ENCODE data around the gene SCNM1. TPM values are rescaled to one million over a fixed set of nuclear protein-coding genes. Genes with fewer than 3 reads are reported as not detected.

SCNM1 gene
- polyA plus RNA-seq, 3 donors, result 74.9 to 110 (median 103) TPM

DNA sequence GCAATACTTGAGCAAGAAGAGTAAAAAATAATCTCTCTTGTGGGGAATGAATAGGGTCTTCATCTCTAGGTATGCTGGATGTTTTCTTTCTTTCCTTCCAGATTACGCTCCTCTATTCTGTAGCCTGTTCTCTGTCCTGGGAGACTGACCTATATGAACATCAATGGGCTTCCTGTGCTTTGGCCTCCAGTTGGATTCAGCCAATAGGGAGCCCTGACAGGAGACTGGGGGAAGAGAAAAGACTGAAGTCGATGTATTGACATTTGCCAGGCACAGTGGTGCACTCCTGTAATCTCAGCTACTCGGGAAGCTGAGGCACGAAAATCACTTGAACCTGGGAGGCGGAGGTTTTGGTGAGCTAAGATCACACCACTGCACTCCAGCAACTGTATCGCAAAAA, 37.1 kb upstream of the SCNM1 start:
- WGBS (ENCODE audit: insufficient coverage), result 97% methylated on average over 5 of the region's 6 CpGs
- Histone ChIP-seq H3K4me3 (replicated peaks in 1 of 3; ENCODE audit: low read depth in 2 of 3, low read length in 3 of 3) (no peak overlapping the region), H3K79me2 (ENCODE audit: insufficient read depth, low read length) (no peaks in the 10 kb centered on the region), H3K27ac (ENCODE audit: low read depth in 1 of 2, low read length in 2 of 2) (no peak overlapping the region), H4K20me1 (ENCODE audit: insufficient read depth, low read length) (no peaks in the 10 kb centered on the region), H3K27me3 (ENCODE audit: control insufficient read depth in 2 of 2, insufficient read depth in 2 of 2, low read length in 2 of 2) (peaks cover 0 to 8% of the 10 kb centered on the region in 2 donors), H2AFZ (ENCODE audit: insufficient read depth, low read depth, low read length, poor library complexity, severe bottlenecking) (no peak overlapping the region), H3K36me3 (replicated peaks in 1 of 2; ENCODE audit: control insufficient read depth in 1 of 2, insufficient read depth in 2 of 2, low read length in 2 of 2) (peaks cover 4 to 8% of the 10 kb centered on the region in 2 donors), H3K9ac (ENCODE audit: insufficient read depth, low read length, poor library complexity, severe bottlenecking) (no peak overlapping the region), H3K4me1 (ENCODE audit: control insufficient read depth in 1 of 2, insufficient read depth in 2 of 2, low read length in 2 of 2) (peaks cover 14 to 16% of the 10 kb centered on the region in 2 donors), H3K9me3 (replicated peaks in 1 of 2; ENCODE audit: control insufficient read depth in 1 of 2, insufficient read depth in 1 of 2, low read length in 2 of 2) (no peaks in the 10 kb centered on the region), H3K4me2 (replicated peaks; ENCODE audit: extremely low read depth, low read length, poor library complexity, severe bottlenecking) (no peak overlapping the region)
- no peak for DNase-seq
- intact Hi-C loops (cut with micrococcal nuclease), result no loop called here
- H3K27me3 Mint-ChIP-seq (ENCODE audit: low read depth in 3 of 3), result peaks cover 3 to 14% (median 5%) of the 10 kb centered on the region in 3 donors
- no peak overlapping the region for H3K4me3 Mint-ChIP-seq
- no peak overlapping the region for H3K27ac Mint-ChIP-seq
- H3K9me3 Mint-ChIP-seq, result peaks cover 0 to 2% (median 0%) of the 10 kb centered on the region in 7 donors
- TF ChIP-seq, protein P1, sequence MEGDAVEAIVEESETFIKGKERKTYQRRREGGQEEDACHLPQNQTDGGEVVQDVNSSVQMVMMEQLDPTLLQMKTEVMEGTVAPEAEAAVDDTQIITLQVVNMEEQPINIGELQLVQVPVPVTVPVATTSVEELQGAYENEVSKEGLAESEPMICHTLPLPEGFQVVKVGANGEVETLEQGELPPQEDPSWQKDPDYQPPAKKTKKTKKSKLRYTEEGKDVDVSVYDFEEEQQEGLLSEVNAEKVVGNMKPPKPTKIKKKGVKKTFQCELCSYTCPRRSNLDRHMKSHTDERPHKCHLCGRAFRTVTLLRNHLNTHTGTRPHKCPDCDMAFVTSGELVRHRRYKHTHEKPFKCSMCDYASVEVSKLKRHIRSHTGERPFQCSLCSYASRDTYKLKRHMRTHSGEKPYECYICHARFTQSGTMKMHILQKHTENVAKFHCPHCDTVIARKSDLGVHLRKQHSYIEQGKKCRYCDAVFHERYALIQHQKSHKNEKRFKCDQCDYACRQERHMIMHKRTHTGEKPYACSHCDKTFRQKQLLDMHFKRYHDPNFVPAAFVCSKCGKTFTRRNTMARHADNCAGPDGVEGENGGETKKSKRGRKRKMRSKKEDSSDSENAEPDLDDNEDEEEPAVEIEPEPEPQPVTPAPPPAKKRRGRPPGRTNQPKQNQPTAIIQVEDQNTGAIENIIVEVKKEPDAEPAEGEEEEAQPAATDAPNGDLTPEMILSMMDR (IDR thresholded peaks at IDR 0.05), result no peak
- H3K4me1 Mint-ChIP-seq, result peaks cover 15% of the 10 kb centered on the region
- peaks cover 10 to 16% of the 10 kb centered on the region in 2 donors for H3K36me3 Mint-ChIP-seq

DNA sequence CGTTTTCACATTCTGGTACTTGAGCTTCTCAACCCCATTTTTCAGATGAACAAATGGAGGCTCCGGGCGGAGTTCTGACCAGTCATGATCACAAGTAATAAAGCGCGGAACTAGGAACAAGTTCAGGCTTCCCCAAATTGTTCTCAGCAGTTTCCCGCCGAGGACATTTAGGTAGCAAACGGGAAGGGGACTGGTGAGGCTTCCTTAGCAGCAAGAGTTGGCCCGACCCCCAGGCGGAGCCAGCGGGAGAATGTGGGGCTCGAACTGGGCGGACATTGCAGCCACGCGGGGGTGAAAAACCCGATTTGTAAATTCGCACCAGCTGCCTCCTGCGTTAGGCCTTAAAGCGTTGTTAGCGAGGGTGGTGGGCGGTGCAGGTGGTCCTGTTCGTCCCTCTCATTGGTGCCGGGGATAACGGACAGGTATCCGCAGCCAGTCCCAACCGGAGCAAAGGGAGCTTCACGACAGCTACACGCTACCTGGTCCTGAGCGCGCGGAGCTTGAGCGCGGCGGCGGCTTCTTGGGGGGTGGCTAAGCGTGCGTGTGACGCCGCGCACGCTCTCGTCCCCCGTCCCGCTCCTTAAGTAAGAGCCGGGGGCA, 34.9 kb upstream of the SCNM1 start:
- Histone ChIP-seq H3K79me2 (ENCODE audit: insufficient read depth, low read length) (no peaks in the 10 kb centered on the region), H3K9me3 (replicated peaks in 1 of 2; ENCODE audit: control insufficient read depth in 1 of 2, insufficient read depth in 1 of 2, low read length in 2 of 2) (no peaks in the 10 kb centered on the region), H3K4me3 (replicated peaks in 1 of 3; ENCODE audit: low read depth in 2 of 3, low read length in 3 of 3) (peak overlapping the region; percentile 36 to 76 (median 38)), H3K27me3 (ENCODE audit: control insufficient read depth in 2 of 2, insufficient read depth in 2 of 2, low read length in 2 of 2) (peaks cover 0 to 8% of the 10 kb centered on the region in 2 donors), H4K20me1 (ENCODE audit: insufficient read depth, low read length) (no peaks in the 10 kb centered on the region), H3K27ac (ENCODE audit: low read depth in 1 of 2, low read length in 2 of 2) (no peak overlapping the region), H3K4me1 (ENCODE audit: control insufficient read depth in 1 of 2, insufficient read depth in 2 of 2, low read length in 2 of 2) (peaks cover 14 to 16% of the 10 kb centered on the region in 2 donors), H3K4me2 (replicated peaks; ENCODE audit: extremely low read depth, low read length, poor library complexity, severe bottlenecking) (peak overlapping the region; percentile 81), H3K9ac (ENCODE audit: insufficient read depth, low read length, poor library complexity, severe bottlenecking) (peak overlapping the region; percentile 25), H2AFZ (ENCODE audit: insufficient read depth, low read depth, low read length, poor library complexity, severe bottlenecking) (peak overlapping the region; percentile 93), H3K36me3 (replicated peaks in 1 of 2; ENCODE audit: control insufficient read depth in 1 of 2, insufficient read depth in 2 of 2, low read length in 2 of 2) (no peaks in the 10 kb centered on the region)
- intact Hi-C loops (cut with micrococcal nuclease), result no loop called here
- Mint-ChIP-seq H3K4me1 (peaks cover 15% of the 10 kb centered on the region), H3K4me3 (peak overlapping the region; percentile 80 to 88), H3K36me3 (no peaks in the 10 kb centered on the region), H3K27ac (peak overlapping the region in 1 of 7 donors; percentile 40), H3K27me3 (ENCODE audit: low read depth in 3 of 3) (peaks cover 8 to 14% (median 8%) of the 10 kb centered on the region in 3 donors), H3K9me3 (peaks cover 0 to 1% (median 0%) of the 10 kb centered on the region in 7 donors)
- WGBS (ENCODE audit: insufficient coverage), result 2% methylated on average over 44 of the region's 45 CpGs
- TF ChIP-seq, protein P1 (IDR thresholded peaks at IDR 0.05), result no peak
- DNase-seq, result peak; percentile 39 to 53 (median 41)
